ENCODE results near the gene KCNAB1.
A peak's percentile ranks its signal among the peaks of the same experiment; 100 is the strongest.
"Not testable (repeated sequence)": the region's sequence is repeated elsewhere in the genome, so short reads cannot be mapped to it uniquely, and the experiment has no call there.

Gene KCNAB1

DNA sequence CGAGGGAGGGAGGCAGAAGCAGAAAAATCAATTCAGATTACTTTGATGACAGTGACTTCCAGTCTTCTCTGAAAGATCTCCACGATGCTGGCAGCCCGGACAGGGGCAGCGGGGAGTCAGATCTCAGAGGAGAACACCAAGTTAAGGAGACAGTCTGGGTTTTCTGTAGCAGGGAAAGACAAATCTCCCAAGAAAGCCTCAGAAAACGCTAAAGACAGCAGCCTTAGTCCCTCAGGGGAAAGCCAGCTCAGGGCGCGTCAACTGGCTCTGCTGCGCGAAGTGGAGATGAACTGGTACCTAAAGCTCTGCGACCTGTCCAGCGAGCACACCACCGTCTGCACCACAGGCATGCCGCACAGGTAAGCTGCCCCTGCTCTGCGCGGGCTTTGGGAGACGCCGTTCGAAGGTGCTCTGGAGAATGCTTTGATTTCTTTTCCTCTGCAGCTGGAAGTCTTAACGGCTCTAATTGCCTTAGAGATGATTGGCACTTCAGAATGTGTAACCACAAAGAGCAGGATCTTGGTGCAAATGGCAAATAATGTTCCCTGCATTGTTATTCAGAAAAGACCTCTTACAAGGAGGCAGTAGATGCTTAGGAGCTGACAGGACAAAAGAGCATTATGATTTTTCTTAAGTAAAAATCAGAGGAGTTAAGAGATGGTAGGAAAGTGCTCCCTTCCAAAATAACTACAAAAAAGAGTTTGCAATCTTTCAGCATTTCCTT is at the start of gene KCNAB1:
Gene KCNAB1 (plus strand): TSS at position 51 of the 724 bp plus-strand sequence.
- DNase-seq (ENCODE audit: low read depth), result no peak

DNA sequence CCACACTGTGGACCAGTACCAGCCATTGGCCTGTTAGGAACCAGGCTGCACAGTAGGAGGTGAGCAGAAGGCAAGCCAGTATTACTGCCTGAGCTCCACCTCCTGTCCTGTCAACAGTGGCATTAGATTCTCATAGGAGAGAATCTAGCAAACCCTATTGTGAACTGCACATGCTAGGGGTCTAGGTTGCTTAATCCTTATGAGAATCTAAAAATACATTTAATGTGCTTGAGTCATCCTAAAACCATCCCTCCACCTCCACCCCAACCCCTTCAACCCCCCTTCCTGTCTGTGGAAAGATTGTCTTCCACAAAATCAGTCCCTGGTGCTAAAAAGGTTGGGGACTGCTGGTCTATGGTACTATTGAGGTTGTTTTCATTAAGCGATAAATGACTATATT is 49.3 kb upstream of the KCNAB1 start:
- DNase-seq (ENCODE audit: low read depth), result peak; percentile 33

DNA sequence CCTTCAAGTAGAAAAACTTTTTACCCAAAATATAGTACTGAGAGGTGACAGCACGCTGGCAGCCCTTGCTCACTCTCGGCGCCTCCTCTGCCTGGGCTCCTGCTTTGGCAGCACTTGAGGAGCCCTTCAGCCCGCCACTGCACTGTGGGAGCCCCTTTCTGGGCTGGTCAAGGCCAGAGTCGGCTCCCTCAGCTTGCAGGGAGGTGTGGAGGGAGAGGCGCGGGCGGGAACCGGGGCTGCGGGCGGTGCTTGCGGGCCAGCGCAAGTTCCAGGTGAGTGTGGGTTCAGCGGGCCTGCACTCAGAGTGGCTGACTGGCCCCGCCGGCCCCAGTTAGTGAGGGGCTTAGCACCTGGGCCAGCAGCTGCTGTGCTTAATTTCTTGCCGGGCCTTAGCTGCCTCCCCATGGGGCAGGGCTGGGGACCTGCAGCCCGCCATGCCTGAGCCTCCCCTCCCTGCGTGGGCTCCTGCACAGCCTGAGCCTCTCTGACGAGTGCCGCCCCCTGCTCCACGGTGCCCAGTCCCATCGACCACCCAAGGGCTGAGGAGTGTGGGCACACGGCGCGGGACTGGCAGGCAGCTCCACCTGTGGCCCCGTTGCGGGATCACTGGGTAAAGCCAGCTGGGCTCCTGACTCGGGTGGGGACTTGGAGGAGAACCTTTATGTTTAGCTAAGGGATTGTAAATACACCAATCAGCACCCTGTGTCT is 47.3 kb upstream of the KCNAB1 start:
- DNase-seq (ENCODE audit: low read depth), result not testable (repeated sequence)

DNA sequence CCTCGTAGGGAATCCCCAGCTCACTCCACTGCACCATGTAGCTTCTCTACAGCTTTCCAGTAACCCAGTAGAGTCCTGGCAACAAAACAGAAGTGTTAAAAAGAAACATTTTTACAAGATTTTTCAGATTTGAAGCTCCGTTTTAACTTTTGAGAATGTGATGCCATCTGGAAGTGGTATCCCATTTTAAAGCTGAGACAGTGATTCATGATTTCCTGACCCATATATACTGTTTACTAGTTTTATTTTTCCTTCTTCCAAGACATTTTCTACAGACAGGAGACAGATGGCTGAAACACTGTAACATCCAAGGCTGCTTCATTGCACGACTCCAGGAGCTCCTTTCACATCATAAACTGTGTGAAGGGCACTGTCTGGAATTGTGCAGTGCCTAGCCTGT is 30.3 kb upstream of the KCNAB1 start:
- no peak for DNase-seq (ENCODE audit: low read depth)

DNA sequence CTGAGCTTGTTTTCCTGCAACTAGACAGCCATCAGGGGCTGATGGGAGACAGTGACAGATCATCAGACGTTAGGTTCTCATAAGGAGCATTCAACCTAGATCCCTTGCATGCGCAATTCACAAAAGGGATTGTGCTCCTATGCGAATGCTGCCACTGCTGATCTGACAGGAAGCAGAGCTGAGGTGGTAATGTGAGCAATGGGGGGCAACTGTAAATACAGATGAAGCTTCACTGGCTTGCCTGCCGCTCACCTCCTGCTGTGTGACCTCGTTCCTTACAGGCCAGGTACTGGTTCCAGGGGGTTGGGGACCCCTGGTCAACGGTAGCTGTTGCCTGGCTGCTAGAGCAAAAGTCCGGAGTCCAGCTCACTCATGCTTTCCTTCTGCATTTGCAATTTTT is 26.4 kb upstream of the KCNAB1 start:
- no peak for DNase-seq (ENCODE audit: low read depth)

DNA sequence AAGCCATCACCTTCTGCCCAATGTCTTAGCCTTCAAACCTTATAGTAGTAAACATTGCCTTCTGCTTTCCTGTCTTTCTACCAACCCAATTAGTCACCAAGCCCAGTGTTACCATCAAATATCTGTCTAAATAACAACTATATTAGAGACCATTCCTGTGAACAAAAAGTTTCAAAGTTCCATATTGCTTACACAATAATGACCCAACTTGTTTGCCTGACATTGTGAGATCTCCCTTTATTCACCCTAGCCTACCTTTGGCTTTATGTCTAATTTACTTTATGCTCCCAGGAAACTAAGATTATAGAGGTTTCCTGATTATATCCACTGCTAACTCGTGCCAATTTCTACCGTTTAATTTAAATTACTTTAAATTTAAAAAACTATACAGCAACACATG is 26.0 kb upstream of the KCNAB1 start:
- DNase-seq (ENCODE audit: low read depth), result no peak

DNA sequence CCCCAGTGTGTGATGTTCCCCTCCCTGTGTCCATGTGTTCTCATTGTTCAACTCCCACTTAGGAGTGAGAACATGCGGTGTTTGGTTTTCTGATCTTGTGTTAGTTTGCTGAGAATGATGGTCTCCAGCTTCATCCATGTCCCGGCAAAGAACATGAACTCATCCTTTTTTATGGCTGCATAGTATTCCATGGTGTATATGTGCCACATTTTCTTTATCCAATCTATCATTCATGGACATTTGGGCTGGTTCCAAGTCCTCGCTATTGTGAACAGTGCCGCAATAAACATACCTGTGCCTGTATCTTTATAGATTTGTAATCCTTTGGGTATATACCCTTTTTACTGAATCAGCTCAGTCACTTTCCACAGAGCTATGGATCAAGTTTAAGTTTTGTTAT is 24.7 kb upstream of the KCNAB1 start:
- DNase-seq (ENCODE audit: low read depth), result not testable (repeated sequence)

DNA sequence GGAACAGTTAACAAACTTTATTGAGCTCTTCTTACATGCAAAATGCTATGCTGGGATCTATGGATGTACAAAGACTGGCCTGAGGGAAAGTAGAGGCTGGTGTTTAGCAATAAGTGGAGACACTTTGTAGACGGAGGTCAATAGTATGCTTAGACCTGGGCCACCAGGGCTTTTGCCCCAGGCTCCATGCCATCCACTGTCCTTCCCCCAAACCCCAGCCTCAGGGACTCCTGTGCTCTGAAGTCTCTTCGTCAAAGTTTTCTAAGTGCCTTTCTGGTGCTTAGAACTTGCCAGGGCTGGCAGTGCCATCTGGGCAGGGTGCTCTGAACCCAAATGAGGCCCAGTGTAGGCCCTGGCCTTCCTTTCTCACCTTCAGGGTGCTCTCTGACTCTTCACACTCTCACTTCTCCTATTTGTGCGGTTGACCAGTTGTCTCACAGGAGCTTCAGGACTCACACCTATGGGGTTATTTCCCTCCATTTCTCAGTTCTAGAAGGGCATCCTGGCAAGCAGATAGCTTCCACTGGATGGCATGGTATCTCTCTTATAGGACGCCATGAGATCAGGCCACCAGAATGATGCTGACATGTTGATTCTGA is 21.8 kb upstream of the KCNAB1 start:
- no peak for DNase-seq (ENCODE audit: low read depth)

DNA sequence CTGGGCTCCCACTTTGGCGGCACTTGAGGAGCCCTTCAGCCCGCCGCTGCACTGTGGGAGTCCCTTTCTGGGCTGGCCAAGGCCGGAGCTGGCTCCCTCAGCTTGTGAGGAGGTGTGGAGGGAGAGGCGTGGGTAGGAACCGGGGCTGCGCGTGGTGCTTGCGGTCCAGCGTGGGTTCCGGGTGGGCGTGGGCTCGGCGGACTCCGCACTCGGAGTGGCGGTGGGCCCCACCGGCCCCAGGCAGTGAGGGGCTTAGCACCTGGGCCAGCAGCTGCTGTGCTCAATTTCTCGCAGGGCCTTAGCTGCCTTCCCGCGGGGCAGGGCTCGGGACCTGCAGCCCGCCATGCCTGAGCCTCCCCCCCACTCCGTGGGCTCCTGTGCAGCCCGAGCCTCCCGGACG is 21.0 kb upstream of the KCNAB1 start:
- DNase-seq (ENCODE audit: low read depth), result not testable (repeated sequence)

DNA sequence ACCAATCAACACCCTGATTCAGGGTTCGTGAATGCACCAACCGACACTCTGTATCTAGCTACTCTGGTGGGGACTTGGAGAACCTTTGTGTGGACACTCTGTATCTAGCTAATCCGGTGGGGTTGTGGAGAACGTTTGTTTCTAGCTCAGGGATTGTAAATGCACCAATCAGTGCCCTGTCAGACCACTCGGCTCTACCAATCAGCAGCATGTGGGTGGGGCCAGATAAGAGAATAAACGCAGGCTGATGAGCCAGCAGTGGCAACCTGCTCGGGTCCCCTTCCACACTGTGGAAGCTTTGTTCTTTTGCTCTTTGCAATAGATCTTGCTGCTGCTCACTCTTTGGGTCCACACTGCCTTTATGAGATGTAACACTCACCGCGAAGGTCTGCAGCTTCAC is 20.4 kb upstream of the KCNAB1 start:
- DNase-seq (ENCODE audit: low read depth), result not testable (repeated sequence)

DNA sequence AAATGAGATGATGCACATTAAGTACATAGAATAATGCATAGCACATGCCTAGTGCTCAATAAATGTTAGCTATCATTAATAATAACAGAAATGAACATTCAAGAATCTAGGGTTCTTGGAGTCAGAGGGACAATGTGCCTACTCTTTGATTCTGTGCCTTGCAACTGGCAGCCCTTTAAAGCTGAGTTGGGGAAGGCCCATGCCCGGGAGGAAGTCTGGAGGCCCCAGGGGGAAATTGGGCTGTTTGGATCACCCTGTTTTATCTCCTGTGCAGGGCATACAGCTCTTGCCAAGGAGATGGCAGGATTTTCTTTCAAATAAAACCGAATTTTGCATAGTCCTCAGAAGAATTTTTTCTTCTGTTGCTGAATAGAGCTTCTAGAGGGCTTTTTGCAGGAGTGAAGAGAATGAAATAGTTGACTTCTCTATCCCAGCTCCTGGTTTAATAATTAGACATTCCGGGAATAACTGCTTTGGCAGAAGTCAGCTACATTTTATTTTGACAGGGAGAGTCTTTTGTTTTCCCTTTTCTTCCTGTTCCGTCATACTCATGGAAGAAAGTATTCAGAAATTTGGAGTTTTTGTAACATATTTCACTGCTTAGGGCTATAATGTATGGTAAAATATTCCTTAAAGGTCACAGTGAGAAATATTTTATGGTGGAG is 18.0 kb upstream of the KCNAB1 start:
- peak; percentile 1 for DNase-seq (ENCODE audit: low read depth)

DNA sequence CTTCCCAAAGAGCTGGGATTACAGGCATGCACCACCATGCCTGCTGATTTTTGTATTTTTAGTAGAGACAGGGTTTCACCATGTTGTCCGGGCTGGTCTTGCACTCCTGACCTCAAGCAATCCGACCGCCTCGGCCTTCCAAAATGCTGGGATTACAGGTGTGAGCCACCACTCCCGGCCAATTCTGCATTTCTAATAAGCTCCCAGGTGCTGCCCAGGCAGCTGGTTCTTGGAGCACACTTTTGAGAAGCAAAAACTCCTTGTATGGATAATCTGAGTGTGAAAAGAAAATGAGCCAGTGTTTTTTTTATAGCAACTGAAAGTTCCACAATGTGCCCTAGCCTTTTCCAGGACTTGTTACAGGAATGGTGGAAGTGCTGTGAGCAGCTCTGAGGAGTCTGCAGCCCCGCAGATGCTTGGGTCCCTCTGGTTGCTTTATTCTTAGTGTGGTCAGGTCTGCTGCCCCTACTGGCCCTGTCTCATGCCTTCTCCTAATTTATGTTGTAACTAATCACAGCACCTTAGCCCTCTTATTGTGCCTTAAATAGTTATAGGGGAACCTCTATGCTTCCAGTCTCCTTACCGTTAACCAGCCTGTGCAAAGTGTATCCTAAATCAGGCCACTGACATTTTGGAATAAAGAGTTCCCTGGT is 13.5 kb upstream of the KCNAB1 start:
- no peak for DNase-seq (ENCODE audit: low read depth)

DNA sequence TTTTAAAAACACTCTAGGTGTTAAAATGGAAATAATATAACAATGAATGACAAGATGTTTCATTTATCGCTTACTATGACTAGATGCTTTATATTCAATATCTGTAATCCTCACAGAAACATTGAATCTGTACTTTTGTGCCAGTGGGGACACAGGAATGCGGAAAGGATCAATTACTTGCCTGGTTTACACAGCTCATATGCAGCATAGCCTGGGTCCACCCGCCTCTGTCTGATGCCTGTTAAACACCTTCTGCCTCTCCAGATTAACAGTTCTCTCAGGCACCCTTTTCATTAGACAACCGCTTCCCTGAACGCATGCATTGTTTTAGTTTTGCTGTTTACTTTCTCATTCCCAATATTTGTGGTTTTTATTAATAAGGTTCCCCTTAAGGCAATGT is 12.9 kb upstream of the KCNAB1 start:
- DNase-seq (ENCODE audit: low read depth), result no peak

DNA sequence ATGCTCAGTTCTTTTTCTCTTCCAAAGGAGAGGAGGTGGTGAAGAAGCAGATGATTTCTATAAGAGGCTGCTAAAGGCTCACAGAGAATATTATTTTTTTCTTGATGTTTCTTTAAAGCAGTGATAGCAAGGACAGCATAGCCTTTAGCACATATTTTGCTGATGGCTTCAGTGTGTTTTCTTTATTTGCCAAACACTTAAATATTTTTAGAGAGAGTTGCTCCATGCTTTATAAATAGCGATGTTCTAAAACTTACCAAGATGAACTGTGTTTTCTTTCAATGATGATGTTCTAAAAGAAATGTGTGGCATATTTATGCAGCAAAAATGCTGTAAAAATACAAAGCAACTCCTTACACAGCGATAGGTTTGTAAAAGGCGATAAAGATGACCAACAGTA is 11.8 kb upstream of the KCNAB1 start:
- DNase-seq (ENCODE audit: low read depth), result no peak

DNA sequence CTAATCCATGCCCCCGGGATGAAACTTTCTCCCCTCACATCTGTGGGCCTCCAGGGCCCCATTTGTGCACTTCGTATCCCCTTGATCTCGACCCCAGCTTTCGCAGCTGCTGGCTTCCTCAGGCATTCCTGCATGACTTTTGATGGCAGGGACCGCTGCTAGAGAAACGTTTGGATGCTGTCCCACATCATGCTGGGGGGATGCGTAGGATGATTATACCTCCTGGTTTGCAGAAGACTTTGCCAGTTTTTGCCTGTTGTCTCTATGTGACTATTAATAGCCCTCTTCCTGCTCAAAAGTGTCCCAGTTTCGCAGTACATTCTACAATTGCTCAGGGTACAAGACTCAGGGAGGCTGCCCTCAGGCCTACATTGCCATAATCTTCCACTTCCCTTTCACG is 10.4 kb upstream of the KCNAB1 start:
- no peak for DNase-seq (ENCODE audit: low read depth)

DNA sequence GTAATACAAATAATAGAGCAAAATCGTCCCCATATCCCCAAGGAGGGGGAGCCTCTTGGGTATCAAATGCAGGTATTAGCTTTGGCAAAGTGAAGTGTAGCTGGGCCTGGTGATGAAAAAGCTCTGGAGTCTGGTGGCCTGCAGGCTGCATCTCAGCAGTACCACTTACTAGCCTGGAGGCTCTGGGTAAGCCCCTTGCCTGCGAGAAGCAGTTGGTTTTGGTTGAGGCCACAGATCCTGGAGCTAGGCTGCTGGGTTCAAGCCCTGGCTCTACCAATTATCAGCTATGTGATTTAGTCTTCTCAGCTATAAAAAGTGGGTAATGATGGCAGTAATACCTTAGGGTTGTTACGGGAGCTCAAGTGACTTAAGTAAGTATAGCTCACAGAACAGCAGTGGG is 6.1 kb downstream of the KCNAB1 start:
- no peak for DNase-seq (ENCODE audit: low read depth)

DNA sequence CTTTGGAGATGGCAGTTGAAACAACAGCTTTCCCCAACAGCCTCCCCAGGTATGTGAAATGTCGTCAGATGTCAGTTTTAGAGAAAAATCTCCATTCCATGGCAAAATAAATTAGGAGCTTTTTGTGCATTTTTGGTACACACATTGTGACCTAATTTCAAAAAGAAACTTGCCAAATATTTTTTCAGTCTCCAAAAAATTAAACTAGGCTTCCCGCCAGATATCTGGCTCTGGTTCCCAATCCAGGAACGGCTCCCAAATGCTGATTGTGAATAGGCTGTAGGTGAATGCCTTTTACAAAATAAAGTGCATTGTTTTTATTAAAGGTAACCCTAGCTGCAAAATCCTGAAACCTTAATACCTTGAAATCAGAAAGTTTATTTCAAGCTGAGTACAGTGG is 10.9 kb downstream of the KCNAB1 start:
- DNase-seq (ENCODE audit: low read depth), result no peak

DNA sequence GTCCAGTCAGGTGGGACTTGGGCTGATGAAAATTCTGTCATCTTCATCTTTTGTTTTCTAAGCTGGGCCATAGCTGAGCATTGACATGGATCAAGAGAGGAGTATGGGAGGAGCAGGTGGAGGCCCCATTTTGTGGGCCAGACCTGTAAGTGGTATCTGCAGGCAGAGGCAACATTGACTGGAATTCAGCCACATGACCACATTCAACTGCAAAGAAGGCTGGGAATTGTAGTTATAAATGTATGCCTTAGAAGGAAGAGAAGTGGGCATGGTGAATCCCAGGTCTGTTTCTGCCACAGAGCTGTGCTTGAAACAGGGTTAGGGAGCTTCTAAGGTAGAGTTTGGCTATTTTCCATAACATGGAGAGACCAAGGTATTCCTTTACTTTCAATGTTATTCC is 11.4 kb downstream of the KCNAB1 start:
- no peak for DNase-seq (ENCODE audit: low read depth)

DNA sequence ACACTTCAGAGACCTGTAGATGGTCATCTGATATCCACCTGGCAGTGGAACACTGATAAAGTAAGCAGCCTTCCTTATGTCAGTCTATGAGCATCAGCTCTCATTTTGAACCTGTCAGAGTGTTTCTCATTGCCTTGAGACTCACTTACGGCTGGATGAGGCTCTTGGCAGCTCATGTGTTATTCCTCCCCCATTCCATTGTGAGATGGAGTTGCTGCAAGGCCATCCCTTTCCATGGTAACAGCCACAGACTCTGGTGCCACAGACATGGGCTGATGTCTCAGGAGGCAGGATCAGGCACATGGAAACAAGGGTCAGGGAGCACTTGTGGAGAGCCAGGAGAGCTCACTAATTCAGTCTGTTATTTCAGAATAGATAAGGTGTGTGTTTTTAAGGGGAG is 11.9 kb downstream of the KCNAB1 start:
- no peak for DNase-seq (ENCODE audit: low read depth)

DNA sequence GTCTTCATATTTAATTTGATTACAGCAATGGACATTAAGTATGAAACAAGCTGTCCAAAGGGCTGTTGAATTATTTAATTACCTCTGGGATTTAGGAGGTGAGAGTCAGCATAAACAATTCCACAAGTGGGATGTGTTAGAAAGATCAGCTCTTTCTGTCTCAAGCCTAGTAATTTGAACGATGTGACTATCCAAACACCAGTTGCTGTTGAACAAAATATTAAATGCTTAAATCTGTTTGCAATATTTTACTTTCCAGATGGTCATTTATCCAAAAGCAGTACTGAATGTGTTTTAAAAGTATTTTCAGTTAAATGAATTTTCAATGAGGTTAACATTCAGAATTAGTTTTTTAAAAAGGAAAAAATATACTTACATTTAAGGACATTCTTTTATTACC is 12.7 kb downstream of the KCNAB1 start:
- DNase-seq (ENCODE audit: low read depth), result no peak

DNA sequence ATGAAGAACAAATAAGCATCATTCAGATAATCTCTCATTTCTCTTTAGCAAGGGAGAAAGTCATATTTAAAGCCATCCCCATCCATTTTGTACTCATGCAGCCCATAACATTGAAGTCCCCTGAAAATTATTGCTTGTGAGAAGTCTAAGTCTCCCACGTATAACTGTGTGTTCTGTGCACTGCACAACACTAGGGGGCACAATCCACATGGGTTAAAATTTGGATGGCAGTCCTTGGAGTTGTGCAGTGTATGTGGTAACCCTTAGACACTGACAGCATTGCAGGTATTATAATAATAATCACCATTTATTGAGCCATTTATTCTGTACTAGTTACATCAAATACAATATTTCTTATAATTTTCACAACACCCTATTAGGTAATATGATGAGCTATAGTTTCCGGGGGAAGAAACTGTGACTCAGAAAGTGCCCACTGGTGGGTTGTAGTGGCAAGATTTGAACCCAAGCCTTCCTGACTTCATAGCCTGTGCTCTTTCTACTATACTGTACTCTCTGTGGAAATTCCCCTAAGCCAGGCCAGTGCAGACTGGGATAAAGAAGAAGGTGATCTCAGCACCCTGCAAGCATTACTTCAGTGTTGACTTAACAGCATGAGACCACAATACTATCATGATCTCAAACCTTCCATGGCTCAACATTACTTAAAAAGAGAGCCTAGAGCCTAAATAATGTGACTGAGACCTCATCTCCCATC is 15.7 kb downstream of the KCNAB1 start:
- DNase-seq (ENCODE audit: low read depth), result peak; percentile 7

DNA sequence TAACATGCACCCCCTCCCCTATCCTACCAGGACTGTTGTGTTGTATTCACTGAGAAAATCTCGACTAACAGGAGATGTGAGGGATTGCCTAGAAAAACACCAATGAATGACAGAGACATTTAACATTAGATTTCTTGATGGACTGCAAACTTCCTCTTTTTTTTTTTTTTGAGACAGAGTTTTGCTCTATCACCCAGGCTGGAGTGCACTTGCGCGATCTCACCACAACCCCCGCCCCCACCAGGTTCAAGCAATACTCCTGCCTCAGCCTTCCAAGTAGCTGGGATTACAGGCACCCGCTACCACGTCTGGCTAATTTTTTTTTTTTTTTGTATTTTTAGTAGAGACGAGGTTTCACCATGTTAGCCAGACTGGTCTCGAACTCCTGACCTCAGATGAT is 17.0 kb downstream of the KCNAB1 start:
- DNase-seq (ENCODE audit: low read depth), result not testable (repeated sequence)

Data from EH (cell line).